ENCODE data around the gene LDLR.
"Not testable (repeated sequence)": the region's sequence is repeated elsewhere in the genome, so short reads cannot be mapped to it uniquely, and the experiment has no call there.

The LDLR gene

GRCh38 chr19:11141937-11142527 lies 52.8 kb downstream of the LDLR start:
- no peak for DNase-seq (ENCODE audit: low spot score)

DNA sequence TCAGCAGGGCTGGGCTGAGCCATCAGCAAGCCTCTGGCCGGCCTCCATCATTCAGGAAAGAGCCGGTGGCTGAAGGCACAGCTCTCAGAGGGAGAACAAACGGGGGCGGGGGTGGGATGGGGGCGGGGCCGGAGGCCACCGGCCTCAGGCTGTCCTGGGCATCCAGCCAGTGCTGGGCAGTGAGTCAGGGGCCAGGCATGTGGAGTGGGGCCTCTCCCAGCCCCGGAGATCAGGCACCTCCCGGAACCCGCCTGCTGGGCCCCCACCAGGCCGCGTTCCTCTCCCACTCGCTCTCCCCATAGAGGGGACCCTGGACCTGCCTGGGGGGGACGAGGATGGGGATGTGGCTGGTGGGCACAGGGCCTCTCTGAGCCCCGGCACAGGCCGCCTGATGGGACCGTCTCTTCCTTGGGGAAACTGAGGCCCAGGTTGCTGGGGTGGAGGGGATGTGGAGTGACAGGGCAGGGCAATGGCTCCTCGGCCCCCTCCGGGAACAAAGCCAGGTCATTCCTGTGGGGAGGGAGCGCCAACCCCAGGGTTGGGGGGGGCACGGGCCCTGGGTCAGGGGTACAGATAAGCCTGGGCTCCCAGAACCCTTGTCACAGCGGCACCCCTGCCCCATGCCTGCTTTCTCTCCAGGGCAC lies 53.4 kb downstream of the LDLR start:
- no peak for DNase-seq (ENCODE audit: low spot score)

GRCh38 chr19:11145536-11145924 lies 56.3 kb downstream of the LDLR start:
- DNase-seq (ENCODE audit: low spot score): no peak

GRCh38 chr19:11148001-11148400 lies 58.7 kb downstream of the LDLR start:
- no peak for DNase-seq (ENCODE audit: low spot score)

DNA sequence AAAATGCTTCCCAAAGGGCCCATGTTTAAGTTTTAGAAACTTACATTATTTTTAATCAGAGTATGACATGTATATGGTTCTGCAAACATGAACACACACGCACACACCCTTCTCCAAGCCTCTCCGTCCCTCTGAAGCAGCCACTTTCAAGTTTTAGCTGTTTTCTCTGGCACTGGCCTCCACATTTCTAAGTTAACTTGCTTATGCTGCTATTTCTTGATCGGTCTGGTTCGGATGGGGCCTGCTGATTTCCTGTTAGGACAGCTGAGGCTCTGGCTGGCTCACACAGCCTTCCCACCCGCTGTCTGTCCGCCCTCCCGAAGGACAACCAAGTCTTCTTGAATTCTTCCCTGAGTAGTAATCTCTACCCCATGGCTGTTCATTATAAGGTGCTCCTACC lies 61.9 kb downstream of the LDLR start:
- no peak for DNase-seq (ENCODE audit: low spot score)

- no peak for DNase-seq (ENCODE audit: low spot score)
Measured at GRCh38 chr19:11152318-11153062, 63.2 kb downstream of the LDLR start.

DNA sequence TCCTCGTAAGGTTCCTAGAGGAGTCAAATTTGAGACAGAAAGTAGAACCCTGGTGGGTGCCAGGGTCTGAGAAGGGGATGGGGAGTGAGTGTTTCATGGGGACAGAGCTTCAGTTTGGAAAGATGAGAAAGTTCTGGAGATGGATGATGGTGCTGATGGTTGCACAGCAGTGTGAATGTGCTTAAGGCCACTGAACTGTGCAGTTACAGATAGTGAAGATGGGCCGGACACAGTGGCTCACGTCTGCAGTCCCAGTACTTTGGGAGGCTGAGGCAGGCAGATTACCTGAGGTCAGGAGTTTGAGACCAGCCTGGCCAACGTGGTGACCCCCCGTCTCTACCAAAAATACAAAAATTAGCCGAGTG lies 65.4 kb downstream of the LDLR start:
- DNase-seq (ENCODE audit: low spot score): no peak

- peak; percentile 96 for DNase-seq (ENCODE audit: low spot score)
Measured at GRCh38 chr19:11155373-11156120, 66.3 kb downstream of the LDLR start, which contains the start of gene SPC24. Gene SPC24 (minus strand): TSS chr19:11155782. CDS start chr19:11155776, 6 bp downstream.

DNA sequence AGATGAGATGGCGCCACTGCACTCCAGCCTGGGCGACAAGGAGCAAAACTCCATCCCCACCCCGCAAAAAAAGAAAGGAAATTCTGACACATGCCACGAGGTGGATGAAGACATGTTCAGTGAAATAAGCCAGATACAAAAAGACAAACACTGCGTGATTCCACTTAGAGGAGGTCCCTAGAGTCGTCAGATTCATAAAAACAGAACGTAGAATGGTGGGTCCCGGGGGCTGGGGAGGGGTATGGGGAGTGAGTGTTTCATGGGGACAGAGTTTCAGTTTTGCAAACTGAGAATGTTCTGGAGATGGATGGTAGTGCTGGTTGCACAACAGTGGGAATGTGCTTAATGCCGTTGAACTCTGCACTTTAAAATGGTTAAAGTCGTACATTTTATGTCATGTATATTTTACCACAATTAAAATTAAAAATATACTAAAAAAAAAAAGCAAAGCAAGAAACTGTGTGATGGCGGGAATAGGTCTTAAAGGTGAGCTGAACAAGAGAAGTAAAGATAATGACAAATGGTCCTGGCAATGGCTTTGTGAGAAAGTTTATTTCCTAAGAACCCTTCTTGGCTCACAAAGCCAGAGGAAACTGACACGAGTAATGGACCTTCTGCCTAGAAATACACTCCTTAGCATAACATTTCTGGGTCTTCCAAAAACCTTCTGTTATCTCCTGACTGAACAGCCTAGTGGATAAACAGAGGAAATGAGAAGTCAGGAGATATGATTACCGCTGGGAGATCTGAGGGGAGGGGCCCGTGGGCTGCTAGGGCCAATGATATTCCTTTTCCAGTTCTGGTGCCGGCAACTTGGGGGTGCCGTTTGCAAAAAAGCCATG lies 70.6 kb downstream of the LDLR start:
- no peak for DNase-seq (ENCODE audit: low spot score)

- not testable (repeated sequence) for DNase-seq (ENCODE audit: low spot score)
Measured at GRCh38 chr19:11160440-11160768, 71.1 kb downstream of the LDLR start.

- DNase-seq (ENCODE audit: low spot score): no peak
Measured at GRCh38 chr19:11164296-11164695, 75.0 kb downstream of the LDLR start.

DNA sequence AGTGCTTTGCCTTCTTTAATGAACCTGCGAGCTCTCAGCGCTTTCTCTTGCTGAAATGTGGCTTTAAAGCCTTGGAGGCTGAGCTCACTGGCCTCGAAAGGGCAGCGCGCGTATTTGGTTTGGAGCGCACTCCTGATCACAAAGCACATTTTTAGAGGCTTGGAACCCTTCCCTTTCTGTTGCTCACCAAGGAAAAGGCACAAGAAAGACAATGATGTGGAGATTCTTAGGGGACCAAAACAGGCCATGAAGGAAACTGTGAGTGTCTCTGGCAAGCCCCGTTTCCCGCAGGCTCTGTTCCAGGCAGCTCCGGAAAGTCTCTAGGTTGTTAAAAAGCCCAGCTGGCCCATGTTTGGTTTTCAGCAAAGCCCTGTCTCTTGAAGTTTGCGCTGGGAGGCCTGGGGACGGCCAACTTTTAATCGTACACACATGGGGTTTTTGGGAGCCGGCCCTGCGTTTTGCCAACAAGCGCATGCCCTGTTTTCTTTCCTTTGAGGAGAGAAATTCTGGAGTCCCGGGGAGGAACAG lies 75.7 kb downstream of the LDLR start:
- no peak for DNase-seq (ENCODE audit: low spot score)

DNA sequence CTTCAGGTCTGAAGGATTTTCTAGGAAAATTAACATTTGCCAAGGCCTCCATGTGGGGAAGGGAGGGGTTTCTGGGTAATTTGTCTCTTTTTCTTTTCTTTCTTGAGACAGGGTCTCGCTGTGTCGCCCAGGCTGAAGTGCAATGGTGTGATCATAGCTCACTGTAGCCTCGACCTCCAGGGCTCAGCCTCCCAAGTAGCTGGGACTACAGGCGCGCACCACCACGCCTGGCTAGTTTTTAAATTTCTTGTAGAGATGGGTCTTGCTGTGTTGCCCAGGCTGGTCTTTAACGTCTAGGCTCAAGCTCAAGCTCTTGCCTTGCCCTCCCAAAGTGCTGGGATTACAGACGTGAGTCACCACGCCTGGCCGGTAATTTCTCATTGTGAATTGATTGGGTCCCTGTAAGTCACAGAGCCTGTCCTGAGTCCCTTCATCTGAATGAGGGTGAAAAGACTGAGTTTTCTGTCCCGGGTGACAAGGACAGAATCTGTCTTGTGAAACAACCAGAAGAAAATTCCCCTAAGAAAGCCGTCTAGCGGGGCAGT lies 76.3 kb downstream of the LDLR start:
- no peak for DNase-seq (ENCODE audit: low spot score)

DNA sequence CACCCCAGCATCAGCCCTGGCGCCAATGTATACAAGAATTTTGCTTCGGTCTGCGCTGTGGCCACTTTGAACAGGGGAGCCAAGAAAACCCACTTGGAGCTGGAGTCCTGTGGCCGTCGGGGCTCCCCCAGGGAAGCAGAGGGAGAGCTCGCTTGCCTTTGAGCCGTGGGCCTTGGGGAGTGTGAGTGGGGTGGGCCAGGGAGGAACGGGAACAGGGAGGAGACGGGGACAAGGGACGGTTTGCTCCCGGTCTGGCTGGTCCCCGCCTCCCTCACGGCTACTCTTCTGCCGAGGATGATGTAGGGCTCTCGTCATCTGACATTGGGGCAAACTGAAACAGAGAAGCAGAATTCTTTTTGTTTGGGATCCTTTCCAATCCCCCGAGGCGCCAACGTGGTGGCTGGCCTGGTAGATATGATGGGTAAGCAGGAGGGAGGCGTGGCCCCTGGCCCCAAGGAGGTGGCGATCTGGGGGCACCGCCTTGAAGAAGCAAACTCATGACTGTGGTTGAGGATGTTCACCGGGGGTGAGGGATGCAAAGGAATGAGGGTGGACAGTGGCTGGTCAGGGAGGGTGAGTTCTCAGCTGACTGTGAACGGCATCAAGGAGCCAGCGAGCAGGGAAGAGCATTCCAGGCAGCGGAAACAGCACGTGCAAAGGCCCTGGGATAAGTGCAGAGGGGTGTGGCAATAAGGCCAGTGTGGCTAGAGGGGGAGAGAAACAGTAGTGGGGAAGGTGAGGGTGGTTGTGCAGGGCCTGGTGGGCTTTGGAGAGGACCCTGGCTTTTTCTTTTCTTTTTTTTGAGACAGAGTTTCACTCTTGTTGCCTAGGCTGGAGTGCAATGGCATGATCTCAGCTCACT lies 77.2 kb downstream of the LDLR start:
- DNase-seq (ENCODE audit: low spot score): no peak

DNA sequence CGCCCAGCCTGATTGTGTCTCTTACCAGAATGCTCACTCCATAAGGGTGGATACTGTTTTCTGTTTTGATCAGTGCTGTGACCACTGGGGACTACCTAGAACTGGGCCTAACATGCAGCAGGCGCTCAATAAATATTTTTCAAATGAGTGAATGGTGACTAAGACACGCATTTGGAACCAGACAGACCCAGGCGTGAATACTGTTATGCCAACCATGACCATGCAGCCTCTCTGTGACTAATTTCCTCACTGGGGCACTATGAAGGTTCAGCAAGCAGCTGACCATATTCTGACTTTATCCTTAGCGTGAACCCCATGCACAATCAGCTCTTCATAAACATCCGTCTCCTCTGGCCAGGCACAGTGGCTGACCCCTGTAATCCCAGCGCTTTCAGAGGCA lies 79.3 kb downstream of the LDLR start:
- no peak for DNase-seq (ENCODE audit: low spot score)

- no peak for DNase-seq (ENCODE audit: low spot score)
Measured at GRCh38 chr19:11169896-11170678, 80.8 kb downstream of the LDLR start.

- no peak for DNase-seq (ENCODE audit: low spot score)
Measured at GRCh38 chr19:11171144-11171543, 81.9 kb downstream of the LDLR start.

GRCh38 chr19:11172576-11172975 lies 83.3 kb downstream of the LDLR start:
- no peak for DNase-seq (ENCODE audit: low spot score)

DNA sequence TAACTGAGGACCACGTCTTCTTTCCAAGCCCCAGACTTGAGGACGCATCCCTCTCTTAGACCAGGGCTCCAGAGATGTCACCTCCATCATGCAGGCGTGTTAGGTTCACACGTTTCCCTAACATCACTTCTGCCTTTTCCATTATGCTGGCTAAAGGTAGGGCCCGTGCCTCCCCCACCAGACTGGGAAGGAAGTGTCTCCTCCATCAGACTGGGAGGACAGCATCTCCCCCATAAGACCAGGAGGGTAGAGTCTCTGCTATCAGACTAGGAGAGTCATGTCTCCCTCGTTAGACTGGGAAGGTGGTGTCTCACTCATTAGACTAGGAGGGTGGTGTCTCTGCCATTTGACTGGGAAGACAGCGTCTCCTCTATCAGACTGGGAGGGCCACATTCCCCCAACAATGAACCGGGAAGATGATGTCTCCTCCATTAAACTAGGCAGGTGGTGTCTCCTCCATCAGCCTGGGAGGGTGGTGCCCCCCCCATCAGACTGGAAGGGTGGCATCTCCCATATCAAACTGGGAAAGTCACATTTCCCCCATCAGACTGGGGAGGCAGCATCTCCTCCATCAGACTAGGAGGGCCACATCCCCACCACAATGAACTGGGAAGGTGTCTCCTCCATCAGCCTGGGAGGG lies 84.4 kb downstream of the LDLR start:
- DNase-seq (ENCODE audit: low spot score): no peak

All from CD4-positive, alpha-beta T cell treated with Interleukin-2 at 100 ng/mL for 4 hours (primary cell).